HEK293 (cell line): ENCODE results near the gene HEMGN.

Experiments used
- TF ChIP-seq, protein P1 (sequence below): fragments of 450-650 bp; formaldehyde crosslinking; IDR thresholded peaks from 2 replicates; pipeline ENCODE4 v1.5.1; 2016; ENCODE audit warnings: missing biosample characterization, missing genetic modification characterization
- TF ChIP-seq, protein P2 (sequence below): fragments of 450-650 bp; formaldehyde crosslinking; IDR thresholded peaks from 2 replicates; pipeline ENCODE4 v1.5.1; 2016; ENCODE audit warnings: missing biosample characterization, missing genetic modification characterization

DNA sequence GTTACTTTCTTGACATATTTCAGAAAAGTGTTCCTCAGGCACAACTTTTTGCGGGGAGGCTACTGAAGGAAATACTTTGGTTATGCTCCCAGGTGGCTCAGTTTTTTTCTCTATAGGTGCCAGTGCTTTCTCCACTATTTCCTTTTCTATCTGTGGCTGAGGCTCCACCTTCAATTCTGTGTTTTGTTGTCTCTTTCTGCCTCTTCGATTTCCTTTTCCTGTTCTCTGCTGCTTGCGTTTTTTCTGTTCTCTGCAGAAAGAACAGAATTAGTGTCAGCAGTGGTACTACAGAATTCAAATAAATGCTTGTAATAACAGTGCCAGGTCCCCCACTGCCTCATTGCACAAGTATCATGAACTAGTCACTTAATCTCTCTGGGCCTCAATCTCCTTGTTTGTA lies 7.0 kb downstream of the HEMGN start:
- TF ChIP-seq, protein P1, sequence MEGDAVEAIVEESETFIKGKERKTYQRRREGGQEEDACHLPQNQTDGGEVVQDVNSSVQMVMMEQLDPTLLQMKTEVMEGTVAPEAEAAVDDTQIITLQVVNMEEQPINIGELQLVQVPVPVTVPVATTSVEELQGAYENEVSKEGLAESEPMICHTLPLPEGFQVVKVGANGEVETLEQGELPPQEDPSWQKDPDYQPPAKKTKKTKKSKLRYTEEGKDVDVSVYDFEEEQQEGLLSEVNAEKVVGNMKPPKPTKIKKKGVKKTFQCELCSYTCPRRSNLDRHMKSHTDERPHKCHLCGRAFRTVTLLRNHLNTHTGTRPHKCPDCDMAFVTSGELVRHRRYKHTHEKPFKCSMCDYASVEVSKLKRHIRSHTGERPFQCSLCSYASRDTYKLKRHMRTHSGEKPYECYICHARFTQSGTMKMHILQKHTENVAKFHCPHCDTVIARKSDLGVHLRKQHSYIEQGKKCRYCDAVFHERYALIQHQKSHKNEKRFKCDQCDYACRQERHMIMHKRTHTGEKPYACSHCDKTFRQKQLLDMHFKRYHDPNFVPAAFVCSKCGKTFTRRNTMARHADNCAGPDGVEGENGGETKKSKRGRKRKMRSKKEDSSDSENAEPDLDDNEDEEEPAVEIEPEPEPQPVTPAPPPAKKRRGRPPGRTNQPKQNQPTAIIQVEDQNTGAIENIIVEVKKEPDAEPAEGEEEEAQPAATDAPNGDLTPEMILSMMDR (tag by site-specific recombination): no peak
- TF ChIP-seq, protein P2, sequence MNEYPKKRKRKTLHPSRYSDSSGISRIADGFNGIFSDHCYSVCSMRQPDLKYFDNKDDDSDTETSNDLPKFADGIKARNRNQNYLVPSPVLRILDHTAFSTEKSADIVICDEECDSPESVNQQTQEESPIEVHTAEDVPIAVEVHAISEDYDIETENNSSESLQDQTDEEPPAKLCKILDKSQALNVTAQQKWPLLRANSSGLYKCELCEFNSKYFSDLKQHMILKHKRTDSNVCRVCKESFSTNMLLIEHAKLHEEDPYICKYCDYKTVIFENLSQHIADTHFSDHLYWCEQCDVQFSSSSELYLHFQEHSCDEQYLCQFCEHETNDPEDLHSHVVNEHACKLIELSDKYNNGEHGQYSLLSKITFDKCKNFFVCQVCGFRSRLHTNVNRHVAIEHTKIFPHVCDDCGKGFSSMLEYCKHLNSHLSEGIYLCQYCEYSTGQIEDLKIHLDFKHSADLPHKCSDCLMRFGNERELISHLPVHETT (tag by site-specific recombination): no peak
